Esophagus squamous epithelium (tissue), 4 donors: ENCODE data around the gene YTHDC1.

Experiments
- CTCF ChIP-seq, 6 experiments: fragments of 450-650 bp in 4 of 6; fragments of 200-600 bp in 2 of 6; sonication (generic) in 2 of 6; IDR thresholded peaks; one replicate each; pipeline ENCODE4 v1.5.1; 2016 to 2019; ENCODE audit warnings: antibody characterized with exemption in 6 of 6, mild to moderate bottlenecking in 4 of 6, moderate library complexity in 4 of 6
- POLR2A ChIP-seq, 4 donors: fragments of 450-650 bp; IDR thresholded peaks; one replicate each; pipeline ENCODE4 v1.6.1; 2017; ENCODE audit warnings: antibody characterized with exemption in 4 of 4, mild to moderate bottlenecking in 4 of 4, moderate library complexity in 3 of 4

DNA sequence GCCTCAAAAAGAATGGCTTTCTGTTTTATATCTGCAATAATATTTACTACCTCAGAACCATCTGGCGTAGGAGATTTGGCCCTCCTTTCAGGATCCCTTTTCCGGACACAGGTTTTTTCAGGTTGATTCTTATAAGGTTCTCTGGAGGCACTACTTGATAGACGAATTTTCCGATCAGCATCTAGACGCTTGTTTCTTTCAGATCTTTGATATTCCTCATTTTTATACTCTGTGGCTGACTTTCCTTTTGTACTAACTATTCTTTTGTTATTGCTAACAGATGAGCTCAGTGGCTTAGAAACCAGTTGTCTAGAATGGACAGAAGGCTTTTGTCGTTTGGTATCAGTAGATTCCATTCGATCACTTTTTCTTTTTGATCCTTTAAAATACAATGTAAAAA is 12.4 kb downstream of the YTHDC1 start:
- no peak for TF ChIP-seq CTCF (IDR thresholded peaks at IDR 0.05)
- no peak for TF ChIP-seq POLR2A (IDR thresholded peaks at IDR 0.05)
